Measurements from ENCODE around the gene PTGES2.
A peak's percentile ranks its signal among the peaks of the same experiment; 100 is the strongest.
"Not testable (repeated sequence)": the region's sequence is repeated elsewhere in the genome, so short reads cannot be mapped to it uniquely, and the experiment has no call there.

The PTGES2 gene

GRCh38 chr9:128118971-128119665 is 8.4 kb downstream of the PTGES2 start:
- DNase-seq: no peak

- DNase-seq: no peak
Measured at GRCh38 chr9:128118472-128118857, 9.1 kb downstream of the PTGES2 start.

- peak; percentile 88 for DNase-seq
Measured at GRCh38 chr9:128117613-128118471, 9.7 kb downstream of the PTGES2 start.

GRCh38 chr9:128116104-128117083 is 11.1 kb downstream of the PTGES2 start:
- no peak for DNase-seq

- DNase-seq: peak; percentile 74
Measured at GRCh38 chr9:128115187-128116103, 12.1 kb downstream of the PTGES2 start.

GRCh38 chr9:128114326-128115186 is 13.0 kb downstream of the PTGES2 start:
- DNase-seq: no peak

- no peak for DNase-seq
Measured at GRCh38 chr9:128113526-128114325, 13.8 kb downstream of the PTGES2 start.

- DNase-seq: not testable (repeated sequence)
Measured at GRCh38 chr9:128111726-128112125, 15.8 kb downstream of the PTGES2 start.

GRCh38 chr9:128109050-128109709 is 18.3 kb downstream of the PTGES2 start:
- no peak for DNase-seq

GRCh38 chr9:128108269-128109049 is 19.1 kb downstream of the PTGES2 start:
- DNase-seq: no peak

GRCh38 chr9:128107468-128108268 is 19.9 kb downstream of the PTGES2 start:
- no peak for DNase-seq

GRCh38 chr9:128106940-128107467 is 20.5 kb downstream of the PTGES2 start:
- DNase-seq: no peak

- no peak for DNase-seq
Measured at GRCh38 chr9:128106181-128106939, 21.2 kb downstream of the PTGES2 start.

- no peak for DNase-seq
Measured at GRCh38 chr9:128105538-128106175, 21.9 kb downstream of the PTGES2 start.

- DNase-seq: no peak
Measured at GRCh38 chr9:128104171-128104618, 23.3 kb downstream of the PTGES2 start.

GRCh38 chr9:128103589-128103962 is 24.0 kb downstream of the PTGES2 start:
- peak; percentile 18 for DNase-seq
